Stimulated activated effector memory CD8-positive, alpha-beta T cell treated with anti-CD3 and anti-CD28 coated beads, Interleukin-12 subunit alpha, Interleukin-12 subunit beta, amount 100 ng/mL, for 72 hours (primary cell): ENCODE measurements around the gene ANKRD13C.
A peak's percentile ranks its signal among the peaks of the same experiment; 100 is the strongest.

Experiments
- ATAC-seq: fragments of 150-1000 bp; cut with Tn5 transposase; 2 replicates; pipeline ENCODE4 v1.10.0; 2021
- DNase-seq, 2 donors: peaks; one replicate each; pipeline ENCODE4 v3.0.0; 2021 to 2022; ENCODE audit warnings: low spot score in 2 of 2
- H3K27ac Mint-ChIP-seq: one replicate; pipeline ENCODE4 v1.8.0; 2022; ENCODE audit warnings: mild to moderate bottlenecking, mixed read lengths
- H3K36me3 Mint-ChIP-seq: one replicate; pipeline ENCODE4 v1.8.0; 2022; ENCODE audit warnings: mild to moderate bottlenecking, mixed read lengths
- H3K4me1 Mint-ChIP-seq: one replicate; pipeline ENCODE4 v1.8.0; 2022; ENCODE audit warnings: mixed read lengths
- H3K4me3 Mint-ChIP-seq: one replicate; pipeline ENCODE4 v1.8.0; 2022; ENCODE audit warnings: mild to moderate bottlenecking, mixed read lengths
- H3K9me3 Mint-ChIP-seq: one replicate; pipeline ENCODE4 v1.8.0; 2022; ENCODE audit warnings: mixed read lengths

The ANKRD13C gene

DNA sequence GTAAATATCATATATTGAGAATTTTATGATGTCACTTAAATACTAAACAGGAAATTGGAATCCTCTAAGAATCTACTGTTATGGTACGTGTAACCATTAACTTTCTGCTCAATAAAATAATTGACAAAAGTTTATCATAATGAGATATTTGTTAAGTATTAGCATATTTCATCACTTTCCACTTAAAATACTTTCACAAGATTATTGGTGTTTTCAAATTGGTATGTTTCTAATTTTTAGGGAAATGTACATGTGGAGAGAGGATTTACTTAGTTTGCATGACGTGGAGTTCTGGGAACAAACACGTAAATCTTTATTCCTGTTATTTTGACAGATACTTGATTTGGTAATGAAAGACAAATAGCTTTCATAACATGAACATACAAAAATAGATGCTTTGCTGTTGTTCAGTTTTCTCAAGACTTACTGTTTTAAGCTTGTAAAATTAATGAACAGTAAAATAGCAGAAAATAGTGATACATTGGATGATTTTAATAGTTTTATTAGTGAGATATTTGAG lies 131.7 kb downstream of the ANKRD13C start:
- Mint-ChIP-seq H3K4me1 (peaks cover 24% of the 10 kb centered on the region), H3K9me3 (no peaks in the 10 kb centered on the region), H3K4me3 (peak overlapping the region; percentile 84), H3K27ac (peak overlapping the region; percentile 97), H3K36me3 (peaks cover 72% of the 10 kb centered on the region)
- no peak for DNase-seq
- ATAC-seq = no peak

DNA sequence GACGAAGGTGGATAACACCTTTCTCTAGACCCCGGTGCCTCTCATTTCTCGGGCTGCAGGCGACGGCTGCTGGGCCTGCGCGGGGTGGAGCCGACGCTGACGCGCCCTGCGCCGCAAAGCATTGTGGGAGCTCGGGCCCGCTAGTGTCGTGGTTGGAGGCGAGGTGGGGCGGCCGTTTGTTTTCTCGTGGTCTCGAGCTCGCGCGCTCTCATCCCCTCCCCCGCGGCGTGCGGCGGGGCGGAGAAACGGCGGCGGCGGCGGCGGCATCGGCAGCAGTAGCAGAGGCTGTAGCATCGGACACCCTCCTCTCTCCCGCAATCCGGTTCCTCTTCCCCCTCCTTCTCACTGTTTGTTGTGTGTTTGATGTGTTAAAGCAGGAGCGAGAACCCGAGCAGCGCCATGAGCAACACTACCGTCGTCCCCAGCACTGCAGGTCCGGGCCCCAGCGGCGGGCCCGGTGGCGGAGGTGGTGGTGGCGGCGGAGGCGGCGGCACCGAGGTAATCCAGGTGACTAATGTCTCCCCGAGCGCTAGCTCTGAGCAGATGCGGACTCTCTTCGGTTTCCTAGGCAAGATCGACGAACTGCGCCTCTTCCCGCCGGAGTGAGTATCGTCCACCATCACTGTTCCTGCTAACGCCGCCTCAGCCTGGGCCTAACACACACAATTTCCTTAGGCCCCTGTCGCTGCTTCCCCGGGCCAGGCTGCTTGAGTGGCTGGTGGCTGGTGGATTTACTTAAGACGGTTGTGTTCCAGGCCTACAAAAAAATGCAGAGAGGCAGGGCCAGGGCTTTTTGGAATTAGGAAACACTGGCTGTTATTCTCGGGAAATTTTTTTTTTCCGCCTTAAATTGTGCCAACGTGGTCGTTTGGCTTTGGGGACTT lies 133.0 kb downstream of the ANKRD13C start, which contains the start of gene SRSF11:
Gene SRSF11 (plus strand): TSS at position 143 of the 884 bp plus-strand sequence. CDS start 257 bp downstream, at position 400.
- H3K36me3 Mint-ChIP-seq = peaks cover 69% of the 10 kb centered on the region
- H3K27ac Mint-ChIP-seq = peak within 1 kb of the TSS; percentile 97
- H3K4me1 Mint-ChIP-seq = peaks cover 24% of the 10 kb centered on the region
- peak within 1 kb of the TSS; percentile 84 for H3K4me3 Mint-ChIP-seq
- H3K9me3 Mint-ChIP-seq = no peaks in the 10 kb centered on the region
- DNase-seq = peak; percentile 96 to 97
- ATAC-seq = peak; percentile 98

DNA sequence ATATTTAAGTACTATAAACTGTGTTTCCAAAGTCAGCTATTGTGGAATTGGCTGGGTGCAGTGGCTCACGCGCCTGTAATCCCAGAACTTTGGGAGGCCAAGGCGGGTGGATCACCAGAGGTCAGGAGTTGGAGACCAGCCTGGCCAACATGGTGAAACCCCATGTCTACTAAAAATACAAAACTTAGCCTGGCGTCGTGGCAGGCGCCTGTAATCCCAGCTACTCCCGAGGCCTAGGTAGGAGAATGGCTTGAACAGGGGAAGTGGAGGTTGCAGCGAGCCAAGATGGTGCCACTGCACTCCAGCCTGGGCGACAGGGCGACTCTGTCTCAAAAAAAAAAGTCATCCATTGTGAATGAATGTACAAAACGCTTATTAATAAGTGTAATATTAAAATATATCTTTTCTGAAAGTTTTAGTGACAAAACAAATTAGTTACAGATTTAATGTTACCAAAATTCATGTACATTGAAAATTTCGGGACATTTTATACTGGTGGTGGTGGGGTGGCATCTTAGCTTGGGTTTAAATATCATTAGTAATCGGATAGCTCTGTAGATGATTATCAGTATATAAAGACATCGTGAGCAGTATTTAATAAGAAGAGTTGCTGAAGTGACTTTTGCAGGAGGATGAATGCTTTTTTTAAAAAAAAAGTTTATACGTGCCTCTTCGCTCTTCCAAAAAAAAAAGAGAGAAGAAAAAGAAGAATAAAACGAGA lies 133.8 kb downstream of the ANKRD13C start:
- Mint-ChIP-seq H3K4me3 (peak overlapping the region; percentile 84), H3K4me1 (peaks cover 24% of the 10 kb centered on the region), H3K27ac (peak overlapping the region; percentile 97), H3K36me3 (peaks cover 69% of the 10 kb centered on the region), H3K9me3 (no peaks in the 10 kb centered on the region)
- no peak for ATAC-seq
- no peak for DNase-seq

DNA sequence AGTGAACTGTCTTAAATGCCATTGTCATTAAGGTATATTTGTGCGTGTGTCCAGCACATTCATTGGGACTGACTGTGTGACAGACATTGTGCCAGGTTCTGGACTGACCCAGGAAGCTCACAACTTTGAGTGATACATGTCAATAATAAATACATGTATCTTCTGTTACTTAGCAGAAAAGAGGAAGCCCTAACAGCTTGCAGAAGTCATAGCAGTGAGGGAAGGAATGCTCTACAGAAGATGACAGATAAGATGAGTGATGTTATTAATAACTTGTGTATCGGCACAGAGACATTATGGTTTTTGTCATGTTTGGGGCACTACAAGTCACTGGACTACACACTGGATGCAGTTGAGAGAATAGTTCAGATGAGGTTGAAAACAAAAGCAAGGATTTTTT lies 134.5 kb downstream of the ANKRD13C start:
- H3K27ac Mint-ChIP-seq = peak overlapping the region; percentile 97

DNA sequence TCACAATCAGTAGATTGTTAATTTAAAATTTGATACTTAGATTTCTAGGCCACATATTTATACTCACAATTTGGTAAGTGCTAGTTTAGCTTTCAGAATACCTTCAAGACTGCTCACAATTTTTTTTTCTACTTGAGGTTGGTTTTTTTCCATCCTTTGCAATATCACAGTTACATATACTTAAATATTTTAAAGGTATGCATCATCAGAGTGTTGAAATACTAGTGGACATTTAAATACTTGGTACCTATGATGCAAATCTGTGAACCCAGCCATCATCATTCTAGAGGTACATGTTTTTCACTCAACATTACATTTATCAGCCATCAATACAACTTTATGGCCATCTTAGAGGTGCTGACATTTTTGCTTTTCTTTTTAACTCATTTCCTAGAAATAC lies 143.0 kb downstream of the ANKRD13C start:
- ATAC-seq (no peak), DNase-seq (no peak)
- H3K27ac Mint-ChIP-seq = no peak overlapping the region

More for the DNA sequence above, 134.5 kb downstream of the ANKRD13C start:
- Mint-ChIP-seq H3K4me3 (peak overlapping the region; percentile 84), H3K36me3 (peaks cover 69% of the 10 kb centered on the region), H3K4me1 (peaks cover 24% of the 10 kb centered on the region), H3K9me3 (no peaks in the 10 kb centered on the region)
- DNase-seq (no peak), ATAC-seq (no peak)

DNA sequence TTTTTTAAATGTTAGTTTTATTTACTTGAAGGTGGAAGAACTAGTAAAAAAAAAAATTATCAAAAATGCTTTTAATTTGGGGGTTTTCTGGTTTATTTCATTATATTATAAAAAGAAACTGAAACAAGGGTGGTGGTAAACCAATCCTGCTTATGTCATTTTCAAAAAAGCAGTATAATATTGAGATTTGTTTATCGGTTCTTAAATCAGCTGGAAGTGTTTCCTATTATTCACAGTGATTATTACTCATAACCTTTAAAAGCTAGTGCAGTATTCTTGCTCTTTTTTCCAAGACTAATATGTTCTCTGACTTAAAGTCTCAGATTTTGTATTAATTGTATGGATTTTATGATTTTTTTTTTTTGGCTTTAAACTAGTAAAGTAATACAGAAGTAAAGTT lies 143.7 kb downstream of the ANKRD13C start:
- peaks cover 22% of the 10 kb centered on the region for H3K4me1 Mint-ChIP-seq
- no peak overlapping the region for H3K4me3 Mint-ChIP-seq
- H3K36me3 Mint-ChIP-seq = peaks cover 67% of the 10 kb centered on the region
- no peaks in the 10 kb centered on the region for H3K9me3 Mint-ChIP-seq
- ATAC-seq = peak; percentile 79
- no peak for DNase-seq
- H3K27ac Mint-ChIP-seq = no peak overlapping the region

More for the DNA sequence above, 143.0 kb downstream of the ANKRD13C start:
- peaks cover 71% of the 10 kb centered on the region for H3K36me3 Mint-ChIP-seq
- H3K4me1 Mint-ChIP-seq = peaks cover 22% of the 10 kb centered on the region
- no peak overlapping the region for H3K4me3 Mint-ChIP-seq
- no peaks in the 10 kb centered on the region for H3K9me3 Mint-ChIP-seq
